HepG2 (cell line): ENCODE data around the gene ASXL1. TPM values are rescaled to one million over a fixed set of nuclear protein-coding genes. Genes with fewer than 3 reads are reported as not detected.
A peak's percentile ranks its signal among the peaks of the same experiment; 100 is the strongest.

ENCODE experiments used
- IKZF4 ChIP-seq: sonication (generic); formaldehyde crosslinking; IDR thresholded peaks from 2 replicates; pipeline ENCODE4 v1.5.1; 2020; ENCODE audit warnings: borderline replicate concordance, mild to moderate bottlenecking, low read depth, missing genetic modification reagents; ENCODE audit errors: not compliant biosample characterization
- KDM1A ChIP-seq: IDR thresholded peaks from 2 replicates; pipeline ENCODE4 v1.6.1; 2016; ENCODE audit warnings: missing compliant biosample characterization
- KDM5B ChIP-seq: sonication (generic); formaldehyde crosslinking; IDR thresholded peaks from 2 replicates; pipeline ENCODE4 v1.4.0; 2020; ENCODE audit warnings: missing genetic modification reagents, mild to moderate bottlenecking, borderline replicate concordance
- MZF1 ChIP-seq: sonication (generic); formaldehyde crosslinking; IDR thresholded peaks from 2 replicates; pipeline ENCODE4 v1.8.1; 2023; ENCODE audit warnings: mild to moderate bottlenecking, missing genetic modification reagents, borderline replicate concordance
- PCBP2 ChIP-seq: fragments of 200-400 bp; formaldehyde crosslinking; optimal IDR thresholded peaks from 2 replicates; pipeline ENCODE3; 2018; ENCODE audit warnings: low read length, low read depth; ENCODE audit not compliant: poor library complexity, severe bottlenecking
- PHF21A ChIP-seq: sonication (generic); formaldehyde crosslinking; IDR thresholded peaks from 2 replicates; pipeline ENCODE4 v1.5.0; 2020; ENCODE audit warnings: mild to moderate bottlenecking, missing genetic modification reagents
- SAFB2 ChIP-seq: sonication (generic); formaldehyde crosslinking; IDR thresholded peaks from 2 replicates; pipeline ENCODE4 v1.5.1; 2020; ENCODE audit warnings: missing genetic modification reagents, low read depth, mild to moderate bottlenecking, borderline replicate concordance
- SMAD1 ChIP-seq: sonication (generic); formaldehyde crosslinking; IDR thresholded peaks from 2 replicates; pipeline ENCODE4 v1.4.0; 2020; ENCODE audit warnings: missing genetic modification reagents, low read depth, mild to moderate bottlenecking, borderline replicate concordance
- ZBTB42 ChIP-seq: sonication (generic); formaldehyde crosslinking; IDR thresholded peaks from 2 replicates; pipeline ENCODE4 v1.5.0; 2020; ENCODE audit warnings: mild to moderate bottlenecking, missing genetic modification reagents
- ZFP37 ChIP-seq: sonication (generic); formaldehyde crosslinking; IDR thresholded peaks from 2 replicates; pipeline ENCODE4 v1.4.0; 2020; ENCODE audit warnings: missing genetic modification reagents, borderline replicate concordance
- ZKSCAN5 ChIP-seq: sonication (generic); formaldehyde crosslinking; IDR thresholded peaks from 2 replicates; pipeline ENCODE4 v1.5.1; 2020; ENCODE audit warnings: mild to moderate bottlenecking, missing genetic modification reagents
- ZNF253 ChIP-seq: sonication (generic); formaldehyde crosslinking; IDR thresholded peaks from 2 replicates; pipeline ENCODE4 v1.8.0; 2022; ENCODE audit warnings: mild to moderate bottlenecking, missing genetic modification reagents, borderline replicate concordance
- ZNF367 ChIP-seq: sonication (generic); formaldehyde crosslinking; IDR thresholded peaks from 2 replicates; pipeline ENCODE4 v1.4.0; 2020; ENCODE audit warnings: missing genetic modification reagents, borderline replicate concordance
- ZNF614 ChIP-seq: IDR thresholded peaks from 2 replicates; pipeline ENCODE4 v1.6.1; 2018; ENCODE audit warnings: missing biosample characterization, missing genetic modification reagents, inconsistent platforms, borderline replicate concordance
- ZNF629 ChIP-seq: sonication (generic); formaldehyde crosslinking; conservative IDR thresholded peaks from 2 replicates; pipeline ENCODE4 v1.5.0; 2020; ENCODE audit warnings: missing genetic modification reagents
- polyA plus RNA-seq, 8 experiments: library from polyadenylated mRNA; depleted of rRNA in 3 of 8; stranded (reverse) in 7 of 8; unstranded in 1 of 8; fragments of >200 nt; fragmentation: Illumina TruSeq in 4 of 8; extraction: Trizol in 4 of 8; gene quantifications; 2 replicates each; pipeline versions ENCODE4 v1.2.1 to v1.2.3, GENCODE V29; 2011 to 2016; ENCODE audit warnings: low read depth in 4 of 8, missing spikeins in 1 of 8, mixed read lengths in 1 of 8; ENCODE audit not compliant: insufficient read depth in 1 of 8
- total RNA-seq, 5 experiments: library from RNA; depleted of rRNA; stranded (reverse); fragments of >200 nt; fragmentation: Illumina TruSeq; extraction: Trizol; gene quantifications; 2 replicates each; pipeline ENCODE4 v1.2.3, GENCODE V29; 2016; ENCODE audit warnings: low read depth in 1 of 5
- TF ChIP-seq, protein P1 (sequence below): sonication (generic); formaldehyde crosslinking; IDR thresholded peaks from one replicate; pipeline ENCODE4 v1.5.1; 2020; ENCODE audit warnings: mild to moderate bottlenecking, missing genetic modification reagents; ENCODE audit errors: not compliant biosample characterization
- TF ChIP-seq, protein P2 (sequence below): sonication (generic); formaldehyde crosslinking; IDR thresholded peaks from 2 replicates; pipeline ENCODE4 v1.8.0; 2022; ENCODE audit warnings: mild to moderate bottlenecking, missing genetic modification reagents; ENCODE audit not compliant: insufficient replicate concordance

The ASXL1 gene
- total and polyA plus RNA-seq, 2 of the 13 experiments (the other 11 are each of a cell fraction or from before 2014, with no cell fraction given), result 62.1 to 74.8 TPM

DNA sequence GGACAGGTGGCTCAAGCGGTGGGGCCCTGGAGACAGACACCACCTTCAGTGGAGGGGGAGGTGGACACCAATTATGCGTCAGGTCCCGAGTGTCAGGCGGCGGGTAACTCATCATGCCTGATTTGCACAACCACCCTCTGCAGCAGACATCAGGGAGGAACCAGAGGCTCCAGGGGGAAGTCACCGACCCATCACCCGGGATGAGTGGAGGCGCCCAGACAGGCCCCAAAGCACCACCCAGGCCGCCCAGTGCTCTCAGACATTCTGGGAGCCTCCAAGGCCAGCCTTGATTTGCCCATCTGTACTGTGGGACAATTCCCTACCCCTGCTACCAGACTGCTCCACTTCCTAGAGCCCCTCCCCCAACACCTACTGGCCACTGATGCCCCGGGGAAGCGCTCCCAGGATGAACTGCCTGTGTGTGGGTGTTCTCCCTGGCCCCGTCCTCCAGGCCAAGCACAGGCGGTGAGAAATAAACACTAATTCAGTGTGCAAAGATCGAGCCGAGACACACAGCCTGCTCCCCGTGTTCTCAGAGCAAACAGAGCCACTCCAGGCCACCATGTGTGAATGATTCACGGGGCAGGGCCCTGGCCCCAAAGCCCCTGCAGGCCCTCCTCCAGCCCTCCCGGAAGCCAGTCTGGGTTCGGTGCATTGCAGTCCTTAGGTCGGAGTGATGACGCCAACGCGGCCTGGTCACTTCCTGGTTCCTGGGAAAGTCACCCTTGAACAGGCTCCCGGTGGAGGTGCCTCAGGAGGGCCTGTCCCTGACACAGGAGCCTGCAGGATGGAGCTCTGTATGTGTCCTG, 107.2 kb downstream of the ASXL1 start (continued):
- TF ChIP-seq ZNF253 (CRISPR knock-in tag) (0 out of 2 replicates have a peak, but pooled peaks have one; percentile 51), PHF21A (CRISPR knock-in tag) (peak; percentile 100), ZBTB42 (peak; percentile 48; the same call in 1 of the 2 replicates), SMAD1 (CRISPR knock-in tag) (no peak), ZFP37 (CRISPR knock-in tag) (0 out of 2 replicates have a peak, but pooled peaks have one; percentile 87), KDM5B (CRISPR knock-in tag) (peak; percentile 85; the same call in 1 of the 2 replicates), ZNF614 (CRISPR knock-in tag) (no peak; the same call in 1 of the 2 replicates), SAFB2 (CRISPR knock-in tag) (peak; percentile 51; the same call in 1 of the 2 replicates), ZNF629 (CRISPR knock-in tag) (peak; percentile 98), PCBP2 (no peak), KDM1A (CRISPR knock-in tag) (peak; percentile 88), ZKSCAN5 (peak; percentile 41; the same call in 1 of the 2 replicates), IKZF4 (CRISPR knock-in tag) (peak; percentile 27), ZNF367 (no peak), MZF1 (CRISPR knock-in tag) (no peak)
- TF ChIP-seq, protein P1, sequence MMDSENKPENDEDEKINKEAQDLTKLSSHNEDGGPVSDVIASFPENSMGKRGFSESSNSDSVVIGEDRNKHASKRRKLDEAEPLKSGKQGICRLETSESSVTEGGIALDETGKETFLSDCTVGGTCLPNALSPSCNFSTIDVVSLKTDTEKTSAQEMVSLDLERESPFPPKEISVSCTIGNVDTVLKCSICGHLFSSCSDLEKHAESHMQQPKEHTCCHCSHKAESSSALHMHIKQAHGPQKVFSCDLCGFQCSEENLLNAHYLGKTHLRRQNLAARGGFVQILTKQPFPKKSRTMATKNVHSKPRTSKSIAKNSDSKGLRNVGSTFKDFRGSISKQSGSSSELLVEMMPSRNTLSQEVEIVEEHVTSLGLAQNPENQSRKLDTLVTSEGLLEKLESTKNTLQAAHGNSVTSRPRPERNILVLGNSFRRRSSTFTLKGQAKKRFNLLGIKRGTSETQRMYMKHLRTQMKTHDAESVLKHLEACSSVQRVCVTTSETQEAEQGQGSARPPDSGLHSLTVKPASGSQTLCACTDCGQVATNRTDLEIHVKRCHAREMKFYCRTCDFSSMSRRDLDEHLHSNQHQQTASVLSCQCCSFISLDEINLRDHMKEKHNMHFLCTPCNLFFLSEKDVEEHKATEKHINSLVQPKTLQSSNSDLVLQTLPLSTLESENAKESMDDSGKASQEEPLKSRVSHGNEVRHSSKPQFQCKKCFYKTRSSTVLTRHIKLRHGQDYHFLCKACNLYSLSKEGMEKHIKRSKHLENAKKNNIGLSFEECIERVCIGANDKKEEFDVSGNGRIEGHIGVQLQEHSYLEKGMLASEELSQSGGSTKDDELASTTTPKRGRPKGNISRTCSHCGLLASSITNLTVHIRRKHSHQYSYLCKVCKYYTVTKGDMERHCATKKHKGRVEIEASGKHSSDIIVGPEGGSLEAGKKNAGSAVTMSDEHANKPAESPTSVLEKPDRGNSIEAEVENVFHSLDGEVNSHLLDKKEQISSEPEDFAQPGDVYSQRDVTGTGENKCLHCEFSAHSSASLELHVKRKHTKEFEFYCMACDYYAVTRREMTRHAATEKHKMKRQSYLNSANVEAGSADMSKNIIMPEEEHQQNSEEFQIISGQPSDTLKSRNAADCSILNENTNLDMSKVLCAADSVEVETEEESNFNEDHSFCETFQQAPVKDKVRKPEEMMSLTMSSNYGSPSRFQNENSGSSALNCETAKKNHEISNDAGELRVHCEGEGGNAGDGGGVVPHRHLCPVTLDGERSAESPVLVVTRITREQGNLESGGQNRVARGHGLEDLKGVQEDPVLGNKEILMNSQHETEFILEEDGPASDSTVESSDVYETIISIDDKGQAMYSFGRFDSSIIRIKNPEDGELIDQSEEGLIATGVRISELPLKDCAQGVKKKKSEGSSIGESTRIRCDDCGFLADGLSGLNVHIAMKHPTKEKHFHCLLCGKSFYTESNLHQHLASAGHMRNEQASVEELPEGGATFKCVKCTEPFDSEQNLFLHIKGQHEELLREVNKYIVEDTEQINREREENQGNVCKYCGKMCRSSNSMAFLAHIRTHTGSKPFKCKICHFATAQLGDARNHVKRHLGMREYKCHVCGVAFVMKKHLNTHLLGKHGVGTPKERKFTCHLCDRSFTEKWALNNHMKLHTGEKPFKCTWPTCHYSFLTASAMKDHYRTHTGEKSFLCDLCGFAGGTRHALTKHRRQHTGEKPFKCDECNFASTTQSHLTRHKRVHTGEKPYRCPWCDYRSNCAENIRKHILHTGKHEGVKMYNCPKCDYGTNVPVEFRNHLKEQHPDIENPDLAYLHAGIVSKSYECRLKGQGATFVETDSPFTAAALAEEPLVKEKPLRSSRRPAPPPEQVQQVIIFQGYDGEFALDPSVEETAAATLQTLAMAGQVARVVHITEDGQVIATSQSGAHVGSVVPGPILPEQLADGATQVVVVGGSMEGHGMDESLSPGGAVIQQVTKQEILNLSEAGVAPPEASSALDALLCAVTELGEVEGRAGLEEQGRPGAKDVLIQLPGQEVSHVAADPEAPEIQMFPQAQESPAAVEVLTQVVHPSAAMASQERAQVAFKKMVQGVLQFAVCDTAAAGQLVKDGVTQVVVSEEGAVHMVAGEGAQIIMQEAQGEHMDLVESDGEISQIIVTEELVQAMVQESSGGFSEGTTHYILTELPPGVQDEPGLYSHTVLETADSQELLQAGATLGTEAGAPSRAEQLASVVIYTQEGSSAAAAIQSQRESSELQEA (CRISPR knock-in tag), result peak; percentile 97
- TF ChIP-seq, protein P2, sequence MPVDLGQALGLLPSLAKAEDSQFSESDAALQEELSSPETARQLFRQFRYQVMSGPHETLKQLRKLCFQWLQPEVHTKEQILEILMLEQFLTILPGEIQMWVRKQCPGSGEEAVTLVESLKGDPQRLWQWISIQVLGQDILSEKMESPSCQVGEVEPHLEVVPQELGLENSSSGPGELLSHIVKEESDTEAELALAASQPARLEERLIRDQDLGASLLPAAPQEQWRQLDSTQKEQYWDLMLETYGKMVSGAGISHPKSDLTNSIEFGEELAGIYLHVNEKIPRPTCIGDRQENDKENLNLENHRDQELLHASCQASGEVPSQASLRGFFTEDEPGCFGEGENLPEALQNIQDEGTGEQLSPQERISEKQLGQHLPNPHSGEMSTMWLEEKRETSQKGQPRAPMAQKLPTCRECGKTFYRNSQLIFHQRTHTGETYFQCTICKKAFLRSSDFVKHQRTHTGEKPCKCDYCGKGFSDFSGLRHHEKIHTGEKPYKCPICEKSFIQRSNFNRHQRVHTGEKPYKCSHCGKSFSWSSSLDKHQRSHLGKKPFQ (CRISPR knock-in tag), result peak; percentile 88
